Gastroesophageal sphincter (tissue), 3 donors: Measurements from ENCODE around the gene KCTD2.

Experiments used
- EP300 ChIP-seq: sonication (generic); formaldehyde crosslinking; IDR thresholded peaks from one replicate; pipeline ENCODE4 v1.6.1; 2017; ENCODE audit warnings: antibody characterized with exemption, mild to moderate bottlenecking
- POLR2A ChIP-seq, 2 donors: fragments of 450-650 bp; IDR thresholded peaks; one replicate each; pipeline ENCODE4 v1.6.1; 2017; ENCODE audit warnings: antibody characterized with exemption in 2 of 2, mild to moderate bottlenecking in 2 of 2, moderate library complexity in 1 of 2
- POLR2AphosphoS5 ChIP-seq: sonication (generic); formaldehyde crosslinking; IDR thresholded peaks from one replicate; pipeline ENCODE4 v1.6.1; 2017; ENCODE audit warnings: antibody characterized with exemption
- TF ChIP-seq, protein P1 (sequence below), 4 experiments: fragments of 200-600 bp in 2 of 4; fragments of 450-650 bp in 2 of 4; sonication (generic) in 1 of 4; IDR thresholded peaks; one replicate each; pipeline ENCODE4 v1.5.1; 2017 to 2019; ENCODE audit warnings: antibody characterized with exemption in 4 of 4, mild to moderate bottlenecking in 2 of 4, moderate library complexity in 2 of 4

DNA sequence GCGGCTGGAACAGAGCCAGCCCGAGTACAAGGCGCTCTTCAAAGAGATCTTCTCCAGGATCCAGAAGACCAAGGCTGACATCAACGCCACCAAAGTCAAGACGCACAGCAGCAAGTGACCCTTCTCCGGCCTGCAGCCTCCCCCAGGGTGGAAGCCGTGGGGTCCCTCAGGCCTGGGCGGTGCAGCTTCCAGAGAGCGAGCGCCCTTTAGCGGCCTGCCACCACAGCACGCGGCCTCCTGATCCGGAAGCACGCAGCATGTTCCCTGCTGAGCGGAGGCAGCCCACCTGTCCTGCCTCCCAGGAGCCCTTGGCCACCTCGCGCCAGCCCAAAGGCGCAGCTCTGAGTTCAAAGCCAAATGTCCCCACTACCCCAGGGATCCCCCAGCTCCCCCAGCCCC, 43.1 kb upstream of the KCTD2 start:
- TF ChIP-seq POLR2A (IDR thresholded peaks at IDR 0.05) (no peak), POLR2AphosphoS5 (no peak), EP300 (no peak)
- TF ChIP-seq, protein P1, sequence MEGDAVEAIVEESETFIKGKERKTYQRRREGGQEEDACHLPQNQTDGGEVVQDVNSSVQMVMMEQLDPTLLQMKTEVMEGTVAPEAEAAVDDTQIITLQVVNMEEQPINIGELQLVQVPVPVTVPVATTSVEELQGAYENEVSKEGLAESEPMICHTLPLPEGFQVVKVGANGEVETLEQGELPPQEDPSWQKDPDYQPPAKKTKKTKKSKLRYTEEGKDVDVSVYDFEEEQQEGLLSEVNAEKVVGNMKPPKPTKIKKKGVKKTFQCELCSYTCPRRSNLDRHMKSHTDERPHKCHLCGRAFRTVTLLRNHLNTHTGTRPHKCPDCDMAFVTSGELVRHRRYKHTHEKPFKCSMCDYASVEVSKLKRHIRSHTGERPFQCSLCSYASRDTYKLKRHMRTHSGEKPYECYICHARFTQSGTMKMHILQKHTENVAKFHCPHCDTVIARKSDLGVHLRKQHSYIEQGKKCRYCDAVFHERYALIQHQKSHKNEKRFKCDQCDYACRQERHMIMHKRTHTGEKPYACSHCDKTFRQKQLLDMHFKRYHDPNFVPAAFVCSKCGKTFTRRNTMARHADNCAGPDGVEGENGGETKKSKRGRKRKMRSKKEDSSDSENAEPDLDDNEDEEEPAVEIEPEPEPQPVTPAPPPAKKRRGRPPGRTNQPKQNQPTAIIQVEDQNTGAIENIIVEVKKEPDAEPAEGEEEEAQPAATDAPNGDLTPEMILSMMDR (IDR thresholded peaks at IDR 0.05) = no peak
